Fibroblast of skin of right quadriceps (primary cell): Measurements from ENCODE around the gene FAHD2A.
"Not testable (repeated sequence)": the region's sequence is repeated elsewhere in the genome, so short reads cannot be mapped to it uniquely, and the experiment has no call there.

Source experiments
- DNase-seq: peaks from one replicate; pipeline ENCODE4 v3.0.0-alpha.2; 2013

The FAHD2A gene

GRCh38 chr2:95390881-95391321 lies 11.6 kb upstream of the FAHD2A start:
- DNase-seq = no peak

GRCh38 chr2:95391641-95392310 lies 10.7 kb upstream of the FAHD2A start:
- DNase-seq = no peak

GRCh38 chr2:95392320-95392719 lies 10.2 kb upstream of the FAHD2A start:
- DNase-seq = no peak

GRCh38 chr2:95392730-95393455 lies 9.6 kb upstream of the FAHD2A start:
- DNase-seq = no peak

- no peak for DNase-seq
Measured at GRCh38 chr2:95393901-95394300, 8.6 kb upstream of the FAHD2A start.

GRCh38 chr2:95399061-95399460 lies 3.4 kb upstream of the FAHD2A start:
- no peak for DNase-seq

- DNase-seq = no peak
Measured at GRCh38 chr2:95401480-95401879, 1.0 kb upstream of the FAHD2A start.

GRCh38 chr2:95402004-95402369 lies 521 bp upstream of the FAHD2A start:
- not testable (repeated sequence) for DNase-seq

GRCh38 chr2:95403204-95403721 lies 755 bp downstream of the FAHD2A start:
- DNase-seq = peak; percentile 32

GRCh38 chr2:95403824-95404223 lies 1.3 kb downstream of the FAHD2A start:
- not testable (repeated sequence) for DNase-seq

GRCh38 chr2:95404676-95405075 lies 2.2 kb downstream of the FAHD2A start:
- not testable (repeated sequence) for DNase-seq

GRCh38 chr2:95411239-95411638 lies 8.7 kb downstream of the FAHD2A start:
- peak; percentile 31 for DNase-seq

- peak; percentile 72 for DNase-seq
Measured at GRCh38 chr2:95414015-95414594, 11.6 kb downstream of the FAHD2A start.

- not testable (repeated sequence) for DNase-seq
Measured at GRCh38 chr2:95415138-95415537, 12.6 kb downstream of the FAHD2A start.

GRCh38 chr2:95415561-95415960 lies 13.1 kb downstream of the FAHD2A start:
- not testable (repeated sequence) for DNase-seq

GRCh38 chr2:95427196-95427867 lies 24.8 kb downstream of the FAHD2A start:
- not testable (repeated sequence) for DNase-seq

GRCh38 chr2:95429748-95430467 lies 27.4 kb downstream of the FAHD2A start:
- not testable (repeated sequence) for DNase-seq

GRCh38 chr2:95433373-95433772 lies 30.9 kb downstream of the FAHD2A start:
- not testable (repeated sequence) for DNase-seq

GRCh38 chr2:95433973-95434372 lies 31.5 kb downstream of the FAHD2A start:
- DNase-seq = not testable (repeated sequence)

- DNase-seq = peak; percentile 85
Measured at GRCh38 chr2:95434507-95435076, 32.1 kb downstream of the FAHD2A start.

- DNase-seq = not testable (repeated sequence)
Measured at GRCh38 chr2:95435162-95435871, 32.8 kb downstream of the FAHD2A start.

- DNase-seq = not testable (repeated sequence)
Measured at GRCh38 chr2:95435872-95436209, 33.3 kb downstream of the FAHD2A start.
